GM18867 (cell line): ENCODE results near the gene STON1.
"Not testable (repeated sequence)": the region's sequence is repeated elsewhere in the genome, so short reads cannot be mapped to it uniquely, and the experiment has no call there.

Source experiments
- ATAC-seq: cut with Tn5 transposase; IDR thresholded peaks from one replicate; pipeline ENCODE4 v1.9.1; 2021; ENCODE audit warnings: mild to moderate bottlenecking, moderate library complexity; ENCODE audit not compliant: unreplicated experiment

Gene STON1

GRCh38 chr2:48528431-48528830 is 1.5 kb upstream of the STON1 start:
- ATAC-seq, result no peak

DNA sequence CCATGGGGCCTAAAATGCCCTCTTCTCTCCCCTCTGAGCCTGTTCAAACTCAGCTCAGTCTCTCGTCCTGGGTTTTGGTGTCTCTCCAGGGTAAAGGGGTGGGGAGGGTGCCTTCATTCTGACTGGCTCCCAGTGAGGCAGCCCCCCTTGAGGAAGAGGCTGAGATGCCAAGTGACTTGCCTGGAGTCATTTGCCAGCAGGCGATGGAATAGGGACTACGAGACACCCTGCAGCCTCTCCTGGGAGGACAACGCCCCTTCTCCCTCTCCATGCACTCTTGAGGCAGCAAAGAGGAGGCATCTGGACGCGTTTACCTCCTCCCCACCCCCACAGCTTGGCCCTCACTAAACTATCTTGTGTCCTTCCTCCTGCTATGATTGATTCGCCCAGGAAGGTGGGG is 760 bp upstream of the STON1 start:
- ATAC-seq, result no peak

- no peak for ATAC-seq
These were observed 300 bp upstream of the STON1 start for GRCh38 chr2:48529676-48530032.

- ATAC-seq, result no peak
These were observed 1.2 kb downstream of the STON1 start for GRCh38 chr2:48531141-48531648.

DNA sequence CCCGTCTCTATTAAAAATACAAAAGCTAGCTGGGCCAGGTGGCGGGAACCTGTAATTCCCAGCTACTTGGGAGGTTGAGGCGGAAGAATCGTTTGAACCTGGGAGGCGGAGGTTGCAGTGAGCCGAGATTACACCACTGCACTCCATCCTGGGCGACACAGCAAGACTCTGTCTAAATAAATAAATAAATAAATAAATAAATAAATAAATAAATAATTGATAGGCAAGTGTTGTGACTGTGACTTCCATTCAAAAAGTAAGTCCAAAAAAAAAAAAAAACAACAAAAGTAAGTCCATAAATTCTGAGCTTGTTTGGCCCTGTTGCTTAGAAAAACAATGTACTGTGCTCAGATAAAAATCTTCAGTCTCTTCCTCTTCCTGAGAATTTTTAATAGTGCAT is 2.2 kb downstream of the STON1 start:
- no peak for ATAC-seq

- ATAC-seq, result no peak
These were observed 2.9 kb downstream of the STON1 start for GRCh38 chr2:48532824-48533223.

DNA sequence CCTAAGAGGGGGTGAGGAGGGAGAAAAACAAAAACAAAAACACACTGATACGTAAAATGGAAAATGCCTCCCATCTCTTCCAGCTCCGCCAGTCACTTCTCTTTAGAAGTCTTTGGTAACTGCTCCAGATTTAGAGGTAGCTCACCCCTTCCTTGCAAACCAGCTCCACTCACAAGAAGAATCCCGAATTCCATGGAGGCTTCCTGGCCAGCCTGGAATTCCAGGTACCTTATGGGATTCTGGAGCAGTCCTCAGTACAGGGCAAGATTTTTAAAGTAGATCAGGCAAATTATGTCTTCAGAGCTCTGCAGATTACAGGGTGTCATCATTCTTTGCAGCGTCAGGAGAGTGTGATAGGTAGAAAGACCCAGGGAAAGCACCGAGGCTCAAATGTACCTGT is 4.8 kb downstream of the STON1 start:
- ATAC-seq, result no peak

- ATAC-seq, result no peak
These were observed 10.4 kb downstream of the STON1 start for GRCh38 chr2:48540237-48540935.

DNA sequence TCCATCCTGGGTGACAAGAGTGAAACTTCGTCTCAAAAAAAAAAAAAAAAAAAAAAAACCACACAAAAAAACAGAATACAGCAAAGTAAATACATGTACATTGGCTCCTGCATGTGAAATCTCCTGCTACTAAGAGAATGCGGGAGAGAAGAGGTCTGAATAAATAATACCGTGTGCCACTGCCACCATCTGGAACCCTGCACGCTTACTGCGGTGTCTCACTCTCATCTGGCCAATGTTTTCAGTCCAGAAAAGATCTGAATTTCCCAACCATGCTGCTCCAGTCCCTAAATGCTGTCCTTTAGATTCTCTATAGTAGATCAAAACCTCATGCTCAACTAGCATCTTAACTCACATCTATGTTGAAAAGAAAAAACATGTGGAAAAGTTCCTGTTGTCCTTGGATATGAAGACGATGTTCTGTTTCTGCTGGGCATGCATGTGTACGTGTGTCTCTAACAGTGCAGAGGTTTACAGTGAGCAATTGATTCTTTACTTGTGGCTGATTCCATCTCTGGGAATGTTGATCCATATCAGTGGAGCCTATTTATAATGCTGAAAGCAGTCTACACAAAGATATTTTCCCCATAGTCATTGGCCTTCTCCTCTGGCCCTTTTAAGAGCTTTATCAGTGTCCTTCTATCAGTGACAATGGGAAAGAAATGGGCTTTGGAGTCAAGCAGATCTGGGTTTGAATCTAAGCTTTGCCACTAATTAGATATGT is 11.9 kb downstream of the STON1 start:
- ATAC-seq, result no peak

DNA sequence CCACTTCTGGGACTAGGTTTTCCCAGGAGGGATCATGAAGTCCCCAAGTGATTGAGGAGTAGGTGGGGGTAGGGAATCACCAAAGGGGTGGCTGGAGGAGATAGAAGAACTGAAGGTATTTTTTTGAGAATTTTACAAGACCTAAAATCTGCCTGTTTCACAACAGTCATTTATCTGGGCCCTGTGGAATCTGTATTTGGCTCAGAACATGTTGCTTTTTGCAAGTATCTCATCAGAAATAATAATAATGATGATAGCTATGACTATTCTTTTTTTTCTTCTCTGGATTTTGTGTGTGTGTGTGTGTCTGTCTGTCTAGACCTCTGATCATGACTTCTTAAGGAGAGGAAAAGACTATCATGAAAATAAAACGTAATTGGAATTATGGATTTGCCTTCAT is 13.9 kb downstream of the STON1 start:
- ATAC-seq, result no peak

DNA sequence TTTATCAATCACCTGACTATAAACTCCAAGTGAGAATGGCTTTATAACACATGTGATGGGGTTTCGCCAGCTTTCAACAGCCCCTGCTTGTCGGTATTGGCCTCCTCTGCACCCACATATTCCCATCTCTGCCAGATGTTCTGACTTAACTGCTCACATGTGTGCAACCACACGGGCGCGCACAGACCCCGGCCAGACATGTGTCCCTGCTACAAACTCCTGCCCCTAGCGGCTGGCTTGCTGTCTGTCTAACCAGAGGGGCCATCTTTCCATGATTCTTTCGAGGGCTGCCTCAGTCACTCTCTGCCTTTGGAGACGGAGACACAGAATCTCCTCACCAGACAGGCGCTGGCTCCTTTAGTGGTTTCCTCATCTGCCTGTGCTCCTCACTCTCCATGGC is 15.3 kb downstream of the STON1 start:
- no peak for ATAC-seq

GRCh38 chr2:48548840-48549239 is 18.9 kb downstream of the STON1 start:
- no peak for ATAC-seq

DNA sequence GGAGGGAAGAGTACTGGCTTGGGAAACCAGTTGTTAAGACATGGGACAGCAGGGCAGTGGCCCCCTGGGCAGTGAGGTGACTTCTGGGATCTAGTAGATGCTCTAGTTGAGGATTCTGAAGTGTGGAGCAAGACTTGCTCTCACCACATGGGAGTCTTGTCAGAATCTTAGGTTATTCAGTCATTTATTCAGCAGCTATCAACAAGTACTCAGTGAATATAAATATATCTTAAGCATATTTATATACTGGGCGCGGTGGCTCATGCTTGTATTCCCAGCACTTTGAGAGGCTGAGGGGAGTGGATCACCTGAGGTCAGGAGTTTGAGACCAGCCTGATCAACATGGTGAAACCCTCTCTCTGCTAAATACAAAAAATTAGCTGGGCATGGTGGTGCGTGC is 20.0 kb downstream of the STON1 start:
- no peak for ATAC-seq

DNA sequence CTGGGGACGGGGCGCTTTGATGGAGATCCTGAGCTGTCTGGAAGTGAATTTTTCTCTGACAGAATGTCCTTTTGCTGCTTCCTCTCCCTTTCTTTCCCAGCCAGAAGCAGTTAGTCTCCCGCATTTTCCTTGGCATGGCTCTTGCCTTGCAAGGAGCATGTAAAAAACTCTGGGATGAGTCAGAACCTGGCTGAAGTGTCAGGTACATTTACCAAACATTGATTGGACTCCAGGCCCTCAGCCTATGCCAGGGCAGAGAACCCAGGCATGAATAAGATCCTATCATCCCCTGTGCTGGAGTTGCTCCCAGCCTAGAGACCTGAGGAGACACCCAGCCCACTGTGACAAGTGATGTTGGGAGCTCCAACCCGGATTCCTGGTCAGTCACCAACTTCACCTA is 21.6 kb downstream of the STON1 start:
- ATAC-seq, result no peak

DNA sequence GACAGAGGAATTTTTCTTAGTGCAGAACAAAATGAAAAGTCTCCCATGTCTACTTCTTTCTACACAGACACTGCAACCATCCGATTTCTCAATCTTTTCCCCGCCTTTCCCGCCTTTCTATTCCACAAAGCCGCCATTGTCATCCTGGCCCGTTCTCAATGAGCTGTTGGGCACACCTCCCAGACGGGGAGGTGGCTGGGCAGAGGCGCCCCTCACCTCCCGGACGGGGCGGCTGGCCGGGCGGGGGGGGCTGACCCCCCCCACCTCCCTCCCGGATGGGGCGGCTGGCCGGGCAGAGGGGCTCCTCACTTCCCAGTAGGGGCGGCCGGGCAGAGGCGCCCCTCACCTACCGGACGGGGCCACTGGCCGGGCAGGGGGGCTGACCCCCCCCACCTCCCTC is 25.1 kb downstream of the STON1 start:
- ATAC-seq, result not testable (repeated sequence)

DNA sequence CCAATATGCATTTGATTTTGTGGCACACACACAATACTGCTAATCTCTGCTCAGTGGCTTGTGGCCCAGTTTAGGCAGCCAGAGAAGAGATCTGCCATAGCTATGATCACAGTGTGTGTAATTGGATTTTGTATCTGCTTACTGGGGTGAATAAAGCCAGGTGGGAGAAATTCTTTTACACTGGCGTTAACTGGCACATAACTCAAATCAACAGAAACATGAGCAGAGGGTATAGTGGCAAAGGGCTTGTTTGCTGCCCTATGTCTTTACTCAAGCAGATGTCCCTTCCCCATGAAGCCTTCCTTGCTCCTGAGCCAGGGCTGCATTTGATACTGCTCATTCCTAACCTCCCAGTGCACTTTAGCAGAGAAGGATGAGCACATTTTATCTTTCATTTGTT is 28.5 kb downstream of the STON1 start:
- ATAC-seq, result no peak

- ATAC-seq, result no peak
These were observed 30.7 kb downstream of the STON1 start for GRCh38 chr2:48560546-48561209.

- no peak for ATAC-seq
These were observed 32.3 kb downstream of the STON1 start for GRCh38 chr2:48562281-48562680.

DNA sequence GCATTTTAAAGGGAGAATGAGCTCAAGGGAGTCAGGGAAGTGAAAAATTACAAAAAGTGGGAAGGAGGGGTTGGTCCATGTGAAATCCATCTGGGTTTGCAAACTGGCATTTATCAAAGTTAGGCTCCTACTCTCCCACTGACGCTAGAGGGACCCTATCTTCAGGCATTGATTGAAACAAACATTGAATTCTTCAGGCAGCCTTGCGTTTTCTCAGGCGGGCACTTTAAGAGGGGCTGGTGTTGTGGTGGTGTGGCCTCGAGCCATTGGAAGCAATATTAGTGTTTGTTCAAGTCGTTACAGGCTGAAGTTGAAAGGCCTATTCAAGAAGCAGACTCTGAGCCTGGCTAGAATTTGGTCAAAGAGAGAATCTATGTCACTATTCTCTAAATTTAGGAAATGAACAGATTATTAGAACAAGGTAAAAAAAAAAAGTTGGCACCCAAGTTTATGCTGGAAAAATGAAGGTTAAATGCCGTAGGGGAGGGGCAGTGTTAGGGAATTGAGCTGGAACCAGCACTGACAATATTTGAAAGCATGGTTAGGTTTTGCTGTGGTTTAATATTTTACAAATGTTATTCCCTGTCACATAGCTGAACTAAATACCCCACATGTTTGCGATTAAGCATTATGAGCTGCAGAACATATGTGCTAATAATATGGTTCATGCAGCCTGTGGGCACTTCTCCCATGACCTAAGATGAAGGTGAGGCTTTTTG is 36.8 kb downstream of the STON1 start:
- ATAC-seq, result no peak

DNA sequence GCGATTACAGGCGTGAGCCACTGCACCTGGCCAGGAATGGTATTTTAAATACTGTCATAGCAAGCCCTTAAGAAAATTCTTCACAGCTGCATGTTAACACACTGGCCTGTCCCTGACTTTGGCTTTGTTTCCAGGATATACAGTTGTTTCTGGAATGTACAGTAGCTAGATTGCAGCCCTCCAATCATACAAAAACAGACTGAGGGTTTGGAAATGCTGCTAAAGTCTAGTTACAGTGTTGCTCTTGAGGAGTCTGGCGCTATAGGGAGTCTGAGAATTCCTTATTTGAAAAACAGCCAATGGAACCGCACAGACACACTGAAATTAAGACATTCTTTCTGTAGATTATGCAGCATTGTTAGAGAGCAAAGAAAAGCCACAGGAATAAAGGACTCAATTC is 37.7 kb downstream of the STON1 start:
- no peak for ATAC-seq

DNA sequence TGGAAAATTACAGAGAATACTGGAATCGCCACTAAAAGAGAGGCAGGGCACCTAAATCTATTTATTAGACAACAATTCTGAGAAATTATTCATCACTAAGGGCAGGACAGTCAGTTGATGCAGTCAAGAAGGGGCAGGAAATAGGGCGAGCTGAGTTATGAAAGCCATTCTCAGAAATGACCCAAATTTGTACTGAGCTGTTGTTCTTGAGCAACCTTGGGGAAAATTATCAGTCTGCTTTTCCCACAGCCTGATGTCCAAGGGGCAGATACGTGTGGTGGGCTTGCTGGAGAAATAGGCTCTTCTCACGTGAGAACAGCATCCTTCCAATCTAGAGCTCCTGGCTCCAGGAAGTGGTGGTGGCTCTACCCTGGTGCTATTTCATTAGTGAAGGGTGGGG is 38.6 kb downstream of the STON1 start:
- ATAC-seq, result no peak
